ENCODE measurements around the gene FAM13B. TPM values are rescaled to one million over a fixed set of nuclear protein-coding genes. Genes with fewer than 3 reads are reported as not detected.
A peak's percentile ranks its signal among the peaks of the same experiment; 100 is the strongest.

FAM13B gene
- total RNA-seq, 1 experiment from 2014 or later, result 13.6 TPM

- Histone ChIP-seq H3K4me3 (replicated peaks in 1 of 2; ENCODE audit: low read depth in 1 of 2, low read length in 2 of 2) (no peak overlapping the region), H3K27ac (ENCODE audit: low read depth, low read length) (no peak overlapping the region), H3K27me3 (ENCODE audit: insufficient read depth, low read length) (no peaks in the 10 kb centered on the region), H3K9me2 (ENCODE audit: insufficient read depth) (no peaks in the 10 kb centered on the region), H3K4me1 (ENCODE audit: control insufficient read depth in 1 of 2, insufficient read depth in 2 of 2, low read length in 2 of 2) (no peaks in the 10 kb centered on the region), H3K9me3 (ENCODE audit: control insufficient read depth in 1 of 2, insufficient read depth in 1 of 2, low read depth in 1 of 2, low read length in 2 of 2) (no peaks in the 10 kb centered on the region), H2AFZ (ENCODE audit: low read depth, low read length, poor library complexity, severe bottlenecking) (no peak overlapping the region), H3K36me3 (ENCODE audit: control insufficient read depth in 1 of 2, insufficient read depth in 2 of 2, low read length in 2 of 2) (peaks cover 8 to 24% of the 10 kb centered on the region in 2 experiments; a peak in 3 of 4 replicates), H3K79me2 (ENCODE audit: insufficient read depth, low read length) (peaks cover 54% of the 10 kb centered on the region), H3K4me2 (ENCODE audit: low read length) (no peak overlapping the region), H3K9ac (ENCODE audit: low read length) (no peak overlapping the region), H4K20me1 (ENCODE audit: insufficient read depth) (no peaks in the 10 kb centered on the region)
- ATAC-seq, result no peak
- TF ChIP-seq CBX3 (IDR thresholded peaks at IDR 0.05; ENCODE audit: low read depth), result no peak
- no peak for TF ChIP-seq ZNF274 (IDR thresholded peaks at IDR 0.05; ENCODE audit: low read depth, low read length)
- no peak for TF ChIP-seq ELF1 (IDR thresholded peaks at IDR 0.05; ENCODE audit: borderline replicate concordance, low read depth)
- no peak for TF ChIP-seq EZH2 (IDR thresholded peaks at IDR 0.05)
- no peak for TF ChIP-seq CTCF (IDR thresholded peaks at IDR 0.05 in 2 of 3, conservative IDR thresholded peaks at IDR 0.05 in 1 of 3; ENCODE audit: borderline replicate concordance in 1 of 3, insufficient read depth in 1 of 3, low read depth in 2 of 3, low read length in 2 of 3)
- TF ChIP-seq SRF (IDR thresholded peaks at IDR 0.05; ENCODE audit: low read depth), result no peak
- intact Hi-C loops (cut with micrococcal nuclease), result no loop called here
- CTCF ChIA-PET, result interaction anchor here (1.2 kb wide), 1 partner anchor 17 kb away, joined by 3 read pairs; no protein-coding TSS in a partner anchor
- RAD21 ChIA-PET (ENCODE audit: low non-redundant PET in 1 of 2, low total read pairs in 2 of 2, uncharacterized antibody in 2 of 2, unreplicated experiment in 2 of 2), result no interaction called here
- no peak for DNase-seq (ENCODE audit: low read depth, low spot score)
- TSS peak; percentile 16 for BruUV-seq (replicated peaks)
- POLR2A ChIA-PET, result no interaction called here
Measured at GRCh38 chr5:138018849-138019248, 14.0 kb downstream of the FAM13B start.

GRCh38 chr5:138015916-138016315 lies 17.0 kb downstream of the FAM13B start:
- POLR2A ChIA-PET, result no interaction called here
- peaks cover 41% of the 10 kb centered on the region for H3K79me2 ChIP-seq (ENCODE audit: insufficient read depth, low read length)
- H3K4me1 ChIP-seq (ENCODE audit: control insufficient read depth in 1 of 2, insufficient read depth in 2 of 2, low read length in 2 of 2), result no peaks in the 10 kb centered on the region
- no peaks in the 10 kb centered on the region for H3K27me3 ChIP-seq (ENCODE audit: insufficient read depth, low read length)
- H3K4me2 ChIP-seq (ENCODE audit: low read length), result no peak overlapping the region
- H3K9me3 ChIP-seq (ENCODE audit: control insufficient read depth in 1 of 2, insufficient read depth in 1 of 2, low read depth in 1 of 2, low read length in 2 of 2), result no peaks in the 10 kb centered on the region
- H3K4me3 ChIP-seq (replicated peaks in 1 of 2; ENCODE audit: low read depth in 1 of 2, low read length in 2 of 2), result no peak overlapping the region
- no peak overlapping the region for H2AFZ ChIP-seq (ENCODE audit: low read depth, low read length, poor library complexity, severe bottlenecking)
- H4K20me1 ChIP-seq (ENCODE audit: insufficient read depth), result no peaks in the 10 kb centered on the region
- H3K36me3 ChIP-seq (ENCODE audit: control insufficient read depth in 1 of 2, insufficient read depth in 2 of 2, low read length in 2 of 2), result peaks cover 4 to 29% of the 10 kb centered on the region in 2 experiments; a peak in 3 of 4 replicates
- DNase-seq (ENCODE audit: low read depth, low spot score) (no peak), ATAC-seq (no peak)
- CTCF ChIA-PET, result no interaction called here
- BruUV-seq (replicated peaks), result no TSS peak
- H3K27ac ChIP-seq (ENCODE audit: low read depth, low read length), result no peak overlapping the region
- RAD21 ChIA-PET (ENCODE audit: low non-redundant PET in 1 of 2, low total read pairs in 2 of 2, uncharacterized antibody in 2 of 2, unreplicated experiment in 2 of 2), result no interaction called here
- no peak overlapping the region for H3K9ac ChIP-seq (ENCODE audit: low read length)
- no peaks in the 10 kb centered on the region for H3K9me2 ChIP-seq (ENCODE audit: insufficient read depth)
- intact Hi-C loops (cut with micrococcal nuclease), result no loop called here
- no peak for TF ChIP-seq TCF7L2 (IDR thresholded peaks at IDR 0.05; ENCODE audit: borderline replicate concordance, extremely low read depth, insufficient read depth, insufficient read length)
- no peak for TF ChIP-seq EZH2 (IDR thresholded peaks at IDR 0.05)
- TF ChIP-seq JUND (IDR thresholded peaks at IDR 0.05), result no peak
- no peak for TF ChIP-seq ATF3 (IDR thresholded peaks at IDR 0.05)
- no peak for TF ChIP-seq ZNF274 (IDR thresholded peaks at IDR 0.05; ENCODE audit: low read depth, low read length)
- TF ChIP-seq YY1 (IDR thresholded peaks at IDR 0.05; ENCODE audit: extremely low read depth, insufficient replicate concordance, low read depth, low read length), result no peak
- TF ChIP-seq ZFX (IDR thresholded peaks at IDR 0.05), result no peak
- no peak for TF ChIP-seq ZBTB33 (IDR thresholded peaks at IDR 0.05; ENCODE audit: extremely low read depth, insufficient replicate concordance, low read length)
- no peak for TF ChIP-seq SIN3A (IDR thresholded peaks at IDR 0.05; ENCODE audit: low read depth)
- no peak for TF ChIP-seq FOSL1 (IDR thresholded peaks at IDR 0.05; ENCODE audit: low read depth)
- TF ChIP-seq SRF (IDR thresholded peaks at IDR 0.05; ENCODE audit: low read depth), result no peak
